HL-60 (cell line): Measurements from ENCODE around the gene PABPC3.

Experiments used
- DNase-seq, 2 experiments: peaks; one replicate each; pipeline ENCODE4 v3.0.0-alpha.2; 2010 to 2020; ENCODE audit warnings: low read depth in 1 of 2, low spot score in 1 of 2
- H3K27ac ChIP-seq: fragments of 250-450 bp; sonication (Bioruptor Pico); replicated peaks from 2 replicates; pipeline ENCODE4 v1.5.1; 2020; ENCODE audit warnings: mild to moderate bottlenecking, moderate library complexity
- H3K27me3 ChIP-seq: fragments of 250-450 bp; sonication (Bioruptor Pico); 2 replicates; pipeline ENCODE4 v1.5.1; 2021; ENCODE audit warnings: mild to moderate bottlenecking, moderate library complexity; ENCODE audit not compliant: insufficient read depth, poor library complexity, severe bottlenecking
- H3K4me3 ChIP-seq: replicated peaks from 2 replicates; pipeline ENCODE4 v1.5.1; 2011; ENCODE audit warnings: mild to moderate bottlenecking, control low read depth, low read length; ENCODE audit not compliant: insufficient read depth
- CTCF ChIP-seq: IDR thresholded peaks from one replicate; pipeline ENCODE4 v1.5.1; 2011; ENCODE audit warnings: low read length, control low read depth, inconsistent platforms; ENCODE audit not compliant: insufficient read depth
- GABPA ChIP-seq: IDR thresholded peaks from 2 replicates; pipeline ENCODE4 v1.6.1; 2012; ENCODE audit warnings: low read depth
- POLR2AphosphoS5 ChIP-seq: IDR thresholded peaks from 2 replicates; pipeline ENCODE4 v1.6.1; 2012; ENCODE audit warnings: low read depth
- REST ChIP-seq: IDR thresholded peaks from 2 replicates; pipeline ENCODE4 v1.6.1; 2012; ENCODE audit warnings: low read depth; ENCODE audit not compliant: insufficient replicate concordance
- SPI1 ChIP-seq: IDR thresholded peaks from 2 replicates; pipeline ENCODE4 v1.6.1; 2012; ENCODE audit warnings: low read depth, mild to moderate bottlenecking, borderline replicate concordance

PABPC3 gene

GRCh38 chr13:25097426-25097825 lies 1.5 kb downstream of the PABPC3 start:
- Histone ChIP-seq H3K27ac (no peak overlapping the region), H3K27me3 (no peaks in the 10 kb centered on the region), H3K4me3 (no peak overlapping the region)
- TF ChIP-seq SPI1 (no peak), POLR2AphosphoS5 (no peak), CTCF (no peak), REST (no peak), GABPA (no peak)
- no peak for DNase-seq

- no peak for TF ChIP-seq SPI1
- TF ChIP-seq REST: no peak
- TF ChIP-seq GABPA: no peak
- Histone ChIP-seq H3K4me3 (no peak overlapping the region), H3K27me3 (no peaks in the 10 kb centered on the region), H3K27ac (no peak overlapping the region)
- no peak for DNase-seq
Observed at GRCh38 chr13:25103711-25104110, 7.8 kb downstream of the PABPC3 start.

GRCh38 chr13:25109341-25109740 lies 13.4 kb downstream of the PABPC3 start:
- no peak overlapping the region for H3K27ac ChIP-seq
- no peak overlapping the region for H3K4me3 ChIP-seq
- H3K27me3 ChIP-seq: peaks cover 15% of the 10 kb centered on the region
- no peak for TF ChIP-seq POLR2AphosphoS5
- no peak for TF ChIP-seq REST
- TF ChIP-seq GABPA: no peak
- TF ChIP-seq SPI1: no peak
- no peak for TF ChIP-seq CTCF
- DNase-seq: no peak
